ENCODE data around the gene MLX.

- TF ChIP-seq POLR2A (IDR thresholded peaks at IDR 0.05), result peak in 1 of 2 donors; percentile 75
- TF ChIP-seq, protein P1, sequence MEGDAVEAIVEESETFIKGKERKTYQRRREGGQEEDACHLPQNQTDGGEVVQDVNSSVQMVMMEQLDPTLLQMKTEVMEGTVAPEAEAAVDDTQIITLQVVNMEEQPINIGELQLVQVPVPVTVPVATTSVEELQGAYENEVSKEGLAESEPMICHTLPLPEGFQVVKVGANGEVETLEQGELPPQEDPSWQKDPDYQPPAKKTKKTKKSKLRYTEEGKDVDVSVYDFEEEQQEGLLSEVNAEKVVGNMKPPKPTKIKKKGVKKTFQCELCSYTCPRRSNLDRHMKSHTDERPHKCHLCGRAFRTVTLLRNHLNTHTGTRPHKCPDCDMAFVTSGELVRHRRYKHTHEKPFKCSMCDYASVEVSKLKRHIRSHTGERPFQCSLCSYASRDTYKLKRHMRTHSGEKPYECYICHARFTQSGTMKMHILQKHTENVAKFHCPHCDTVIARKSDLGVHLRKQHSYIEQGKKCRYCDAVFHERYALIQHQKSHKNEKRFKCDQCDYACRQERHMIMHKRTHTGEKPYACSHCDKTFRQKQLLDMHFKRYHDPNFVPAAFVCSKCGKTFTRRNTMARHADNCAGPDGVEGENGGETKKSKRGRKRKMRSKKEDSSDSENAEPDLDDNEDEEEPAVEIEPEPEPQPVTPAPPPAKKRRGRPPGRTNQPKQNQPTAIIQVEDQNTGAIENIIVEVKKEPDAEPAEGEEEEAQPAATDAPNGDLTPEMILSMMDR (IDR thresholded peaks at IDR 0.05), result no peak
Observed at GRCh38 chr17:42561897-42562387, 5.0 kb upstream of the MLX start, which contains the start of gene COASY.
